Left lung (tissue), 10 donors: ENCODE measurements around the gene UBR4. TPM values are rescaled to one million over a fixed set of nuclear protein-coding genes. Genes with fewer than 3 reads are reported as not detected.

Experiments
- ATAC-seq: fragments of 200-7000 bp; cut with Tn5 transposase; one replicate; pipeline ENCODE4 v1.9.1; 2020; ENCODE audit warnings: moderate library complexity
- DNase-seq, 4 donors: peaks; one replicate each; pipeline ENCODE4 v3.0.0-alpha.2; 2013 to 2020
- H3K27ac ChIP-seq, 2 donors: fragments of 200-600 bp; sonication (generic) in 1 of 2; one replicate each; pipeline versions ENCODE4 v1.5.0 to v1.8.0; 2020 to 2021
- H3K27me3 ChIP-seq, 2 donors: fragments of 200-600 bp; sonication (generic) in 1 of 2; one replicate each; pipeline versions ENCODE4 v1.5.0 to v1.8.0; 2020 to 2021
- H3K36me3 ChIP-seq, 2 donors: fragments of 200-600 bp; sonication (generic) in 1 of 2; one replicate each; pipeline versions ENCODE4 v1.5.0 to v1.8.0; 2020 to 2021
- H3K4me1 ChIP-seq, 2 donors: fragments of 200-600 bp; one replicate each; pipeline ENCODE4 v1.8.0; 2021
- H3K4me3 ChIP-seq, 2 donors: fragments of 200-600 bp; sonication (generic) in 1 of 2; one replicate each; pipeline versions ENCODE4 v1.5.0 to v1.8.0; 2020 to 2021; ENCODE audit warnings: mild to moderate bottlenecking in 1 of 2
- H3K9me3 ChIP-seq, 2 donors: fragments of 200-600 bp; sonication (generic) in 1 of 2; one replicate each; pipeline versions ENCODE4 v1.5.0 to v1.8.0; 2020 to 2021
- CTCF ChIP-seq, 2 donors: fragments of 200-600 bp; sonication (generic) in 1 of 2; IDR thresholded peaks; one replicate each; pipeline versions ENCODE4 v1.5.0 to v1.8.0; 2021; ENCODE audit warnings: antibody characterized with exemption in 2 of 2
- intact Hi-C, 2 donors: fragments of 100-400 bp; cut with DNase I; formaldehyde crosslinking; loops; one replicate each; pipeline versions ENCODE4 v1.11.2 to v1.14.2; 2022
- polyA plus RNA-seq, 6 donors: library from polyadenylated mRNA; unstranded; fragments of 120-200 nt; gene quantifications; one replicate each; pipeline ENCODE4 v1.2.1, GENCODE V29; 2013; ENCODE audit not compliant: insufficient read length in 6 of 6
- total RNA-seq, 2 donors: library from RNA; stranded (reverse); fragmentation: NEBNext Ultra II Directional; extraction: Animal tissue kit (Norgen Biotek cat#: 25700); gene quantifications; one replicate each; pipeline ENCODE4 v1.2.1, GENCODE V29; 2021
- donor health status: DM: no; HTN: yes; CAD: no.
- donor health status: DM: no; HTN: no; CAD: no.

The UBR4 gene
- total and polyA plus RNA-seq, 8 donors: 95.9 to 130 (median 109) TPM

- no peak overlapping the region for H3K4me3 ChIP-seq
- DNase-seq: no peak
- no peak overlapping the region for H3K27ac ChIP-seq
- no peak for ATAC-seq
- no peaks in the 10 kb centered on the region for H3K27me3 ChIP-seq
- H3K9me3 ChIP-seq: peaks cover 0 to 10% of the 10 kb centered on the region in 2 donors
- peaks cover 0 to 7% of the 10 kb centered on the region in 2 donors for H3K4me1 ChIP-seq
- intact Hi-C loops: no loop called here
- no peak for TF ChIP-seq CTCF (IDR thresholded peaks at IDR 0.05)
- H3K36me3 ChIP-seq: peaks cover 9 to 100% of the 10 kb centered on the region in 2 donors
These were observed 81.0 kb downstream of the UBR4 start for GRCh38 chr1:19128968-19129514.

- Histone ChIP-seq H3K36me3 (peaks cover 9 to 100% of the 10 kb centered on the region in 2 donors), H3K9me3 (no peaks in the 10 kb centered on the region), H3K4me3 (no peak overlapping the region), H3K4me1 (peaks cover 0 to 13% of the 10 kb centered on the region in 2 donors), H3K27ac (peak overlapping the region in 1 of 2 donors; percentile 14), H3K27me3 (no peaks in the 10 kb centered on the region)
- intact Hi-C loops: no loop called here
- ATAC-seq (no peak), DNase-seq (no peak)
- no peak for TF ChIP-seq CTCF (IDR thresholded peaks at IDR 0.05)
These were observed 85.8 kb downstream of the UBR4 start for GRCh38 chr1:19124273-19124672.

GRCh38 chr1:19123837-19124236 is 86.2 kb downstream of the UBR4 start:
- H3K9me3 ChIP-seq: no peaks in the 10 kb centered on the region
- no peak for TF ChIP-seq CTCF (IDR thresholded peaks at IDR 0.05)
- ATAC-seq (no peak), DNase-seq (no peak)
- H3K36me3 ChIP-seq: peaks cover 9 to 100% of the 10 kb centered on the region in 2 donors
- no peaks in the 10 kb centered on the region for H3K27me3 ChIP-seq
- peaks cover 0 to 13% of the 10 kb centered on the region in 2 donors for H3K4me1 ChIP-seq
- intact Hi-C loops: no loop called here
- no peak overlapping the region for H3K4me3 ChIP-seq
- peak overlapping the region in 1 of 2 donors; percentile 14 for H3K27ac ChIP-seq

- Histone ChIP-seq H3K4me1 (peaks cover 0 to 13% of the 10 kb centered on the region in 2 donors), H3K27me3 (no peaks in the 10 kb centered on the region), H3K36me3 (peaks cover 6 to 100% of the 10 kb centered on the region in 2 donors), H3K27ac (no peak overlapping the region), H3K9me3 (no peaks in the 10 kb centered on the region), H3K4me3 (no peak overlapping the region)
- DNase-seq (no peak), ATAC-seq (no peak)
- intact Hi-C loops: no loop called here
- TF ChIP-seq CTCF (IDR thresholded peaks at IDR 0.05): no peak
These were observed 87.4 kb downstream of the UBR4 start for GRCh38 chr1:19122668-19123067.

- no peak for TF ChIP-seq CTCF (IDR thresholded peaks at IDR 0.05)
- Histone ChIP-seq H3K4me3 (no peak overlapping the region), H3K27me3 (no peaks in the 10 kb centered on the region), H3K27ac (no peak overlapping the region), H3K4me1 (peaks cover 0 to 13% of the 10 kb centered on the region in 2 donors), H3K36me3 (peaks cover 6 to 100% of the 10 kb centered on the region in 2 donors), H3K9me3 (no peaks in the 10 kb centered on the region)
- ATAC-seq: no peak
- DNase-seq: no peak
- intact Hi-C loops: no loop called here
These were observed 88.9 kb downstream of the UBR4 start for GRCh38 chr1:19121192-19121591.
